Measurements from ENCODE around the gene NTSR2.

Gene NTSR2

GRCh38 chr2:11640132-11640531, 29.9 kb downstream of the NTSR2 start:
- no peak overlapping the region for H3K4me3 ChIP-seq (ENCODE audit: low read depth, low read length)
- no peaks in the 10 kb centered on the region for H3K36me3 ChIP-seq (replicated peaks)
- in situ Hi-C loops (cut with HindIII; ENCODE audit: low pct_ligation_motif_present, low sequenced_read_pairs), result no loop called here
- no peak for DNase-seq
- no peaks in the 10 kb centered on the region for H3K27me3 ChIP-seq (replicated peaks)
- no peak overlapping the region for H3K27ac ChIP-seq
- no peak for TF ChIP-seq CTCF (IDR thresholded peaks at IDR 0.05; ENCODE audit: low read depth, low read length, missing control alignments)

- Histone ChIP-seq H3K36me3 (replicated peaks) (no peaks in the 10 kb centered on the region), H3K4me3 (ENCODE audit: low read depth, low read length) (no peak overlapping the region), H3K27ac (no peak overlapping the region), H3K27me3 (replicated peaks) (no peaks in the 10 kb centered on the region)
- in situ Hi-C loops (cut with HindIII; ENCODE audit: low pct_ligation_motif_present, low sequenced_read_pairs), result no loop called here
- no peak for TF ChIP-seq CTCF (IDR thresholded peaks at IDR 0.05; ENCODE audit: low read depth, low read length, missing control alignments)
- DNase-seq, result no peak
Observed at GRCh38 chr2:11639503-11639902, 30.5 kb downstream of the NTSR2 start.

- Histone ChIP-seq H3K4me3 (ENCODE audit: low read depth, low read length) (no peak overlapping the region), H3K36me3 (replicated peaks) (no peaks in the 10 kb centered on the region), H3K27ac (no peak overlapping the region), H3K27me3 (replicated peaks) (no peaks in the 10 kb centered on the region)
- DNase-seq, result no peak
- TF ChIP-seq CTCF (IDR thresholded peaks at IDR 0.05; ENCODE audit: low read depth, low read length, missing control alignments), result no peak
- in situ Hi-C loops (cut with HindIII; ENCODE audit: low pct_ligation_motif_present, low sequenced_read_pairs), result no loop called here
Observed at GRCh38 chr2:11637546-11637945, 32.4 kb downstream of the NTSR2 start.

GRCh38 chr2:11636593-11637295, 33.3 kb downstream of the NTSR2 start:
- no peaks in the 10 kb centered on the region for H3K27me3 ChIP-seq (replicated peaks)
- DNase-seq, result no peak
- in situ Hi-C loops (cut with HindIII; ENCODE audit: low pct_ligation_motif_present, low sequenced_read_pairs), result no loop called here
- H3K36me3 ChIP-seq (replicated peaks), result no peaks in the 10 kb centered on the region
- H3K4me3 ChIP-seq (ENCODE audit: low read depth, low read length), result no peak overlapping the region
- TF ChIP-seq CTCF (IDR thresholded peaks at IDR 0.05; ENCODE audit: low read depth, low read length, missing control alignments), result no peak
- H3K27ac ChIP-seq, result no peak overlapping the region

- in situ Hi-C loops (cut with HindIII; ENCODE audit: low pct_ligation_motif_present, low sequenced_read_pairs), result no loop called here
- Histone ChIP-seq H3K4me3 (ENCODE audit: low read depth, low read length) (no peak overlapping the region), H3K36me3 (replicated peaks) (no peaks in the 10 kb centered on the region), H3K27me3 (replicated peaks) (no peaks in the 10 kb centered on the region), H3K27ac (no peak overlapping the region)
- no peak for TF ChIP-seq CTCF (IDR thresholded peaks at IDR 0.05; ENCODE audit: low read depth, low read length, missing control alignments)
- DNase-seq, result no peak
Observed at GRCh38 chr2:11635141-11635540, 34.9 kb downstream of the NTSR2 start.

GRCh38 chr2:11634584-11634983, 35.4 kb downstream of the NTSR2 start:
- Histone ChIP-seq H3K4me3 (ENCODE audit: low read depth, low read length) (no peak overlapping the region), H3K27ac (no peak overlapping the region), H3K27me3 (replicated peaks) (no peaks in the 10 kb centered on the region), H3K36me3 (replicated peaks) (no peaks in the 10 kb centered on the region)
- DNase-seq, result no peak
- in situ Hi-C loops (cut with HindIII; ENCODE audit: low pct_ligation_motif_present, low sequenced_read_pairs), result no loop called here
- no peak for TF ChIP-seq CTCF (IDR thresholded peaks at IDR 0.05; ENCODE audit: low read depth, low read length, missing control alignments)
